Natural killer cell (primary cell): ENCODE data around the gene SDR39U1. TPM values are rescaled to one million over a fixed set of nuclear protein-coding genes. Genes with fewer than 3 reads are reported as not detected.
"Not testable (repeated sequence)": the region's sequence is repeated elsewhere in the genome, so short reads cannot be mapped to it uniquely, and the experiment has no call there.

ENCODE experiments used
- ATAC-seq, 3 donors: fragments of 150-1000 bp in 2 of 3; fragments of 200-7000 bp in 1 of 3; cut with Tn5 transposase; 1 replicate in 1 of 3; 2 replicates in 2 of 3; pipeline ENCODE4 v1.10.0; 2021; ENCODE audit warnings: mild to moderate bottlenecking in 2 of 3, moderate library complexity in 2 of 3
- DNase-seq, 2 donors: peaks; one replicate each; pipeline versions ENCODE4 v3.0.0 to v3.0.0-alpha.2; 2013 to 2021; ENCODE audit warnings: mixed read lengths in 1 of 2
- H3K27ac ChIP-seq: one replicate; pipeline ENCODE4 v1.5.1; 2013; ENCODE audit warnings: mild to moderate bottlenecking, low read length
- H3K27me3 ChIP-seq: one replicate; pipeline ENCODE4 v1.6.1; 2013; ENCODE audit warnings: low read length; ENCODE audit not compliant: control insufficient read depth, insufficient read depth
- H3K36me3 ChIP-seq: one replicate; pipeline ENCODE4 v1.6.1; 2013; ENCODE audit warnings: low read length; ENCODE audit not compliant: control insufficient read depth, insufficient read depth
- H3K4me1 ChIP-seq: one replicate; pipeline ENCODE4 v1.6.1; 2013; ENCODE audit warnings: low read length; ENCODE audit not compliant: control insufficient read depth, insufficient read depth
- H3K4me3 ChIP-seq: one replicate; pipeline ENCODE4 v1.5.1; 2013; ENCODE audit warnings: low read length
- H3K9me3 ChIP-seq: one replicate; pipeline ENCODE4 v1.6.1; 2013; ENCODE audit warnings: low read length; ENCODE audit not compliant: control insufficient read depth, insufficient read depth
- H3K27ac Mint-ChIP-seq, 2 donors: one replicate each; pipeline ENCODE4 v1.8.0; 2022; ENCODE audit warnings: mild to moderate bottlenecking in 2 of 2, mixed read lengths in 2 of 2, moderate library complexity in 1 of 2
- H3K27me3 Mint-ChIP-seq, 2 donors: one replicate each; pipeline ENCODE4 v1.8.0; 2022; ENCODE audit warnings: low read depth in 2 of 2, mixed read lengths in 2 of 2
- H3K36me3 Mint-ChIP-seq: one replicate; pipeline ENCODE4 v1.8.0; 2022; ENCODE audit warnings: mixed read lengths
- H3K4me1 Mint-ChIP-seq, 2 donors: one replicate each; pipeline ENCODE4 v1.8.0; 2022; ENCODE audit warnings: mixed read lengths in 2 of 2
- H3K4me3 Mint-ChIP-seq: one replicate; pipeline ENCODE4 v1.8.0; 2022; ENCODE audit warnings: mild to moderate bottlenecking, moderate library complexity, mixed read lengths
- H3K9me3 Mint-ChIP-seq, 2 donors: one replicate each; pipeline ENCODE4 v1.8.0; 2022; ENCODE audit warnings: mixed read lengths in 2 of 2
- WGBS: methylation state at CpG from one replicate; pipeline ENCODE4 v1.1.7; 2013; ENCODE audit warnings: missing lambda C conversion rate; ENCODE audit not compliant: insufficient coverage; 5-methylcytosine and 5-hydroxymethylcytosine counted together
- intact Hi-C: fragments of 100-400 bp; cut with micrococcal nuclease; formaldehyde crosslinking; loops from one replicate; pipeline ENCODE4 v1.14.2; 2022
- total RNA-seq, 4 donors: library from RNA; stranded (reverse); fragments of 120-200 nt in 1 of 4; gene quantifications; one replicate each; pipeline versions ENCODE4 v1.2.3 to v1.2.4, GENCODE V29; 2013 to 2022
- TF ChIP-seq, protein P1 (sequence below): fragments of 200-600 bp; IDR thresholded peaks from one replicate; pipeline ENCODE4 v1.8.0; 2022; ENCODE audit warnings: antibody characterized with exemption

SDR39U1 gene, protein sequence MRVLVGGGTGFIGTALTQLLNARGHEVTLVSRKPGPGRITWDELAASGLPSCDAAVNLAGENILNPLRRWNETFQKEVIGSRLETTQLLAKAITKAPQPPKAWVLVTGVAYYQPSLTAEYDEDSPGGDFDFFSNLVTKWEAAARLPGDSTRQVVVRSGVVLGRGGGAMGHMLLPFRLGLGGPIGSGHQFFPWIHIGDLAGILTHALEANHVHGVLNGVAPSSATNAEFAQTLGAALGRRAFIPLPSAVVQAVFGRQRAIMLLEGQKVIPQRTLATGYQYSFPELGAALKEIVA
- total RNA-seq: 100 to 1,000 TPM in 2 of 3 donors, 10 to 100 TPM in 1; 97.1 to 106 (median 100) TPM
- 46.5 TPM for total RNA-seq (2013)

DNA sequence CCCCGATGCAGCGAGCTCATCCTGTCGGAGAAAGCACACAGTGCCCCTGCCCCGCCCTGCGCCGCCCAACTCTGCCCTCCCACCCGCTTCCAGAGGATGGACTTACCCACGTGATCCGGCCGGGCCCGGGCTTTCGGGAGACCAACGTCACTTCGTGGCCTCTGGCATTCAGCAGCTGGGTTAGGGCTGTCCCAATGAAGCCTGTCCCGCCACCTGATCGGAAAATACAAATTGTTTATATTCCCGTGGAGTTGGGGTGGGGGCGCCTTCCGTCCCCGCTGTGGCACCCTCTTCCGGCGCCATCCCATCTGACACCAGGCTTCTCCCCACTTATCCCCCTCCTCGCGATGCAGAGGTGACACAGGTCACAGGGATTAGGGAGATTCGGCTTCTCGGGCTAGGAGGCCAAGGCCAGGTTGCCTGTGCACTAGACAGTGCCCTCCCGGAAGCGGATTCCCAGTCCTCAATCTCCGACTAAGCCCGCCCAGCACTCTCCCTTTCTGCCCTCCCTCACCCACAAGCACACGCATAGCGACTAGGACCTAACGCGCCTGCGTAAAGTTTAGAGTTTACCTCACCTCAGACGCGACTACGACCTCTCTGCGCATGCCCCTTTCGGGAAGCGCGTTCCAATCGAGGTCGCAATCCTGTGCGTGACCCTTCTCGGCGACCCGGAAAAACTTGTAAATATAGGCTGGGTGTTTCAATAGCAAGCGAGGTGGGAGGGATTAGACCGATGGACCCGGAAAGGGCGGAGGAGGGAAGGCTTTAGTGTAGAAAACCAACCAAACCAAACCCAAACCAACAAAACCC, at the start of gene SDR39U1:
Gene SDR39U1, minus strand, starts transcription at position 537 of the 813 bp plus-strand sequence. Its CDS starts 7 bp downstream, at position 530.
- intact Hi-C loops: loop anchor here (1.0 to 10.0 kb wide), 4 partner anchors 11 to 328 kb away; partner anchors contain the start of genes DCAF11, GZMB and NRL
- TF ChIP-seq, protein P1, sequence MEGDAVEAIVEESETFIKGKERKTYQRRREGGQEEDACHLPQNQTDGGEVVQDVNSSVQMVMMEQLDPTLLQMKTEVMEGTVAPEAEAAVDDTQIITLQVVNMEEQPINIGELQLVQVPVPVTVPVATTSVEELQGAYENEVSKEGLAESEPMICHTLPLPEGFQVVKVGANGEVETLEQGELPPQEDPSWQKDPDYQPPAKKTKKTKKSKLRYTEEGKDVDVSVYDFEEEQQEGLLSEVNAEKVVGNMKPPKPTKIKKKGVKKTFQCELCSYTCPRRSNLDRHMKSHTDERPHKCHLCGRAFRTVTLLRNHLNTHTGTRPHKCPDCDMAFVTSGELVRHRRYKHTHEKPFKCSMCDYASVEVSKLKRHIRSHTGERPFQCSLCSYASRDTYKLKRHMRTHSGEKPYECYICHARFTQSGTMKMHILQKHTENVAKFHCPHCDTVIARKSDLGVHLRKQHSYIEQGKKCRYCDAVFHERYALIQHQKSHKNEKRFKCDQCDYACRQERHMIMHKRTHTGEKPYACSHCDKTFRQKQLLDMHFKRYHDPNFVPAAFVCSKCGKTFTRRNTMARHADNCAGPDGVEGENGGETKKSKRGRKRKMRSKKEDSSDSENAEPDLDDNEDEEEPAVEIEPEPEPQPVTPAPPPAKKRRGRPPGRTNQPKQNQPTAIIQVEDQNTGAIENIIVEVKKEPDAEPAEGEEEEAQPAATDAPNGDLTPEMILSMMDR: no peak
- Histone ChIP-seq H3K9me3 (no peaks in the 10 kb centered on the region), H3K36me3 (peaks cover 34% of the 10 kb centered on the region), H3K27me3 (no peaks in the 10 kb centered on the region), H3K27ac (peak within 1 kb of the TSS; percentile 96), H3K4me3 (peak within 1 kb of the TSS; percentile 92), H3K4me1 (peaks cover 25% of the 10 kb centered on the region)
- H3K36me3 Mint-ChIP-seq: no peaks in the 10 kb centered on the region
- no peaks in the 10 kb centered on the region for H3K9me3 Mint-ChIP-seq
- DNase-seq (peak; percentile 88 to 100), ATAC-seq (peak; percentile 88 to 97 (median 92))
- peaks cover 37 to 48% of the 10 kb centered on the region in 2 donors for H3K4me1 Mint-ChIP-seq
- H3K4me3 Mint-ChIP-seq: peak within 1 kb of the TSS; percentile 91
- peak within 1 kb of the TSS; percentile 97 to 98 for H3K27ac Mint-ChIP-seq
- peaks cover 0 to 5% of the 10 kb centered on the region in 2 donors for H3K27me3 Mint-ChIP-seq
- WGBS: under 1% methylated on average over 48 of the region's 52 CpGs

DNA sequence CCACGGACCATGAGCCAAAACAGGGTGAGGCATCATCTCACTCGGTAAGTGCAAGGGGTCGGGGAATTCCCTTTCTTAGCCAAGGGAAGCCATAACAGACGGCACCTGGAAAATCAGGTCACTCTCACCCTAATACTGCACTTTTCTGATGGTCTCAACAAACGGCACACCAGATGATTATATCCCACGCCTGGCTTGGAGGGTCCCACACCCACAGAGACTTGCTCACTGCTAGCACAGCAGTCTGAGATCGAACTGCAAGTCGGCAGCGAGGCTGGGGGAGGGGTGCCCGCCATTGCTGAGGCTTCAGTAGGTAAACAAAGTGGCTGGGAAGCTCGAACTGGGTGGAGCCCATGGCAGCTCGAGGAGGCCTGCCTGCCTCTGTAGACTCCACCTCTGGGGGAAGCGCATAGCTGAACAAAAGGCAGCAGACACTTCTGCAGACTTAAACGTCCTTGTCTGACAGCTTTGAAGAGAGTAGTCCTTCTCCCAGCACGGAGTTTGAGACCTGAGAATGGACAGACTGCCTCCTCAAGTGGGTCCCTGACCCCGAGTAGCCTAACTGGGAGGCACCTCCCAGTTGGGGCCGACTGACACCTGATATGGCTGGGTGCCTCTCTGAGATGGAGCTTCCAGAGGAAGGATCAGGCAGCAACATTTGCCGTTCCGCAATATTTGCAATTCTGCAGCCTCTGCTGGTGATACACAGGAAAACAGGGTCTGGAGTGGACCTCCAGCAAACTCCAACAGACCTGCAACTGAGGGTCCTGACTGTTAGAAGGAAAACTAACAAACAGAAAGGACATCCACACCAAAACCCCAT, 49.2 kb upstream of the SDR39U1 start:
- H3K27me3 ChIP-seq, H3K9me3 ChIP-seq, H3K4me1 ChIP-seq, DNase-seq, H3K27ac ChIP-seq, ATAC-seq, H3K36me3 ChIP-seq, intact Hi-C loops, H3K4me1 Mint-ChIP-seq, H3K4me3 Mint-ChIP-seq, H3K36me3 Mint-ChIP-seq, H3K9me3 Mint-ChIP-seq, H3K27ac Mint-ChIP-seq, H3K4me3 ChIP-seq: not testable (repeated sequence)
- peaks cover 7 to 10% of the 10 kb centered on the region in 2 donors for H3K27me3 Mint-ChIP-seq
- WGBS: 79% methylated on average over 19 of the region's 19 CpGs

DNA sequence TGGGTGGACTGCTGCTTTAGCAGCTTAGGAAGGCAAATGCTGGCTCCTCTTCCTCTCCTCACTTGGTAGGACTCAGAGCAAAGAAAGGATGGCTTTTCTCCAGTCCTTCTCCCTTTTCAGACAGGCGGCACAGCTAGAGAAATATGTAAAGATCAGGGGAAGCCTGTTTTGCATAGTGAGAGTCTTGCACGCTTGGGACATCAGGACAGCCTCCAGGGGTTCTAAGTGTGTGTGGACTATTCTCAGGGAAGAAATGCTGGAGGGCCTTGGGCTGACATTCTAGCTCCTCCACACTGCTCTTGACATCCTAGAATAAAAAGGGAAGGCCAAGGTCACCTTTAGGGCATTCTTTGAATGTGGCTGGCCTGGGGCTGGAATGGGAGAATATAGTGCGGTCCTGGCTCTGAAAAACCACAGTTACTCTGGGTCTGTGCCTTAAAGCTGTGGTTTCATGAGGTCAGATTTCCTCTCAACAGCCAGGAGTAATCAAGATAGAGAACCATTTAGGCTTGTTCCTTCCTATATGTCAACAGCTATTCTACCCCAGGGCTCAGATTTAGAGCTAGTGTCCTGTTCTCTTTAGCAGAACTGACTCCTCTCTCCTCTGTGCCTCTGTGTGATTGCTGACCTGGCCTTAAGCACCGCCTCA, 41.2 kb upstream of the SDR39U1 start:
- H3K9me3 ChIP-seq: no peaks in the 10 kb centered on the region
- DNase-seq: peak in 1 of 2 donors; percentile 47
- intact Hi-C loops: loop anchor here (5.0 kb wide), 2 partner anchors 194 to 649 kb away; no protein-coding TSS in a partner anchor
- H3K36me3 ChIP-seq: no peaks in the 10 kb centered on the region
- TF ChIP-seq, protein P1: no peak
- 20% methylated on average over 3 of the region's 4 CpGs for WGBS
- Mint-ChIP-seq H3K27ac (peak overlapping the region in 1 of 2 donors; percentile 4), H3K9me3 (no peaks in the 10 kb centered on the region), H3K27me3 (no peaks in the 10 kb centered on the region), H3K4me1 (peaks cover 12 to 20% of the 10 kb centered on the region in 2 donors), H3K4me3 (no peak overlapping the region), H3K36me3 (no peaks in the 10 kb centered on the region)
- H3K4me1 ChIP-seq: peaks cover 15% of the 10 kb centered on the region
- H3K4me3 ChIP-seq: no peak overlapping the region
- no peaks in the 10 kb centered on the region for H3K27me3 ChIP-seq
- peak in 1 of 3 donors; percentile 34 for ATAC-seq
- no peak overlapping the region for H3K27ac ChIP-seq

DNA sequence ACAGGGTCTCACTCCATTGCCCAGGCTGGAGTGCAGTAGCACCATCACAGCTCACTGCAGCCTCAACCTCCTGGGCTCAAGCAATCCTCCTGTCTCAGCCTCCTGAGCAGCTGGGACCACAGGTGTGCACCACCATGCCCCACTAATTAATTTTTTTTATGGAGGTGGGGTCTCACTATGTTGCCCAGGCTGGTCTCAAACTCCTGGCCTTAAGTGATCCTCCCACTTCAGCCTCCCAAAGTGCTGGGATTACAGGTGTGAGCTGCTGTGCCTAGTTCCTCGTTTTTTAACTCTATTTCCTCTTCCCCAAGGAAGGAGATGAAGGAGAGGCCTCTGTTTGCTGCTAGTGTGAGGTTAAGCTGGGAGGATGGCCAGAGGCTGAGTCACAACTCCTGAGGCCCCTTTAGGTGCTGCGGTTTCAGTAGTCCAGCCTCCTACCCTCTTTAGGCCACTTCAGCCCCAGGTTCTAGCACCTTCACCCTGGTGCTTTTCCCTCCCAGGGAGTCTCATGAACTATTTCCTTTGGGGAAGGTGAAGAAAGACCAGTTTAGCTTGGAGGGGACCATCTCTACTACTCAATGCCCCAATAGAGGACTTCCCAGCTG, 40.2 kb upstream of the SDR39U1 start:
- H3K4me3 ChIP-seq, H3K9me3 ChIP-seq, H3K27me3 Mint-ChIP-seq, H3K4me3 Mint-ChIP-seq, H3K27me3 ChIP-seq, H3K27ac ChIP-seq, H3K36me3 Mint-ChIP-seq, ATAC-seq, H3K27ac Mint-ChIP-seq, H3K9me3 Mint-ChIP-seq, H3K36me3 ChIP-seq, DNase-seq: not testable (repeated sequence)
- WGBS: 50% methylated on average over 1 of the region's 2 CpGs
- intact Hi-C loops: loop anchor here (5.0 kb wide), 2 partner anchors 194 to 650 kb away; no protein-coding TSS in a partner anchor
- H3K4me1 Mint-ChIP-seq: peaks cover 12 to 20% of the 10 kb centered on the region in 2 donors
- H3K4me1 ChIP-seq: peaks cover 15% of the 10 kb centered on the region
